CD4-positive, alpha-beta memory T cell (primary cell): ENCODE results near the gene NCOA6. TPM values are rescaled to one million over a fixed set of nuclear protein-coding genes. Genes with fewer than 3 reads are reported as not detected.
A peak's percentile ranks its signal among the peaks of the same experiment; 100 is the strongest.

Source experiments
- CTCF ChIA-PET: fragments of 350-600 bp; sonication (Branson Sonifier 250); formaldehyde crosslinking; loops from one replicate; lab custom pipeline; 2021; ENCODE audit warnings: inconsistent platforms; ENCODE audit not compliant: partially characterized antibody; lab: Charles Lee
- POLR2A ChIA-PET: fragments of 350-600 bp; sonication (Branson Sonifier 250); formaldehyde crosslinking; loops from one replicate; lab custom pipeline; 2021; ENCODE audit not compliant: partially characterized antibody; lab: Charles Lee
- DNase-seq, 5 donors: peaks; one replicate each; pipeline versions ENCODE4 v3.0.0 to v3.0.0-alpha.2; 2020 to 2022; ENCODE audit warnings: mixed read lengths in 1 of 5
- H3K27ac ChIP-seq: one replicate; pipeline ENCODE4 v1.7.0; 2013; ENCODE audit warnings: low read depth, low read length
- H3K27me3 ChIP-seq: 2 replicates; pipeline ENCODE4 v1.7.0; 2013; ENCODE audit warnings: mild to moderate bottlenecking, low read length, moderate library complexity; ENCODE audit not compliant: insufficient read depth
- H3K36me3 ChIP-seq: 2 replicates; pipeline ENCODE4 v1.7.0; 2013; ENCODE audit warnings: mild to moderate bottlenecking, low read length, moderate library complexity; ENCODE audit not compliant: insufficient read depth
- H3K4me1 ChIP-seq: 2 replicates; pipeline ENCODE4 v1.7.0; 2013; ENCODE audit warnings: mild to moderate bottlenecking, low read length, moderate library complexity; ENCODE audit not compliant: insufficient read depth
- H3K4me3 ChIP-seq, 2 donors: one replicate each; pipeline ENCODE4 v1.7.0; 2013; ENCODE audit warnings: low read length in 2 of 2, mild to moderate bottlenecking in 1 of 2
- H3K9me3 ChIP-seq, 2 donors: one replicate each; pipeline ENCODE4 v1.7.0; 2013; ENCODE audit warnings: low read length in 2 of 2, control low read depth in 1 of 2; ENCODE audit not compliant: control insufficient read depth in 1 of 2
- H3K27ac Mint-ChIP-seq, 7 donors: one replicate each; pipeline ENCODE4 v1.8.0; 2020 to 2021; ENCODE audit warnings: mixed read lengths in 7 of 7, mild to moderate bottlenecking in 6 of 7, inconsistent platforms in 3 of 7, moderate library complexity in 3 of 7
- H3K27me3 Mint-ChIP-seq, 2 donors: one replicate each; pipeline ENCODE4 v1.8.0; 2020 to 2021; ENCODE audit warnings: mixed read lengths in 2 of 2
- H3K36me3 Mint-ChIP-seq, 2 donors: one replicate each; pipeline ENCODE4 v1.8.0; 2020 to 2021; ENCODE audit warnings: mixed read lengths in 2 of 2, inconsistent platforms in 1 of 2, mild to moderate bottlenecking in 1 of 2
- H3K4me1 Mint-ChIP-seq, 4 donors: one replicate each; pipeline ENCODE4 v1.8.0; 2020 to 2021; ENCODE audit warnings: mixed read lengths in 4 of 4, mild to moderate bottlenecking in 1 of 4
- H3K4me3 Mint-ChIP-seq, 8 donors: one replicate each; pipeline ENCODE4 v1.8.0; 2020 to 2021; ENCODE audit warnings: mixed read lengths in 8 of 8, mild to moderate bottlenecking in 7 of 8, moderate library complexity in 6 of 8, inconsistent platforms in 3 of 8
- H3K9me3 Mint-ChIP-seq, 8 donors: one replicate each; pipeline ENCODE4 v1.8.0; 2020 to 2021; ENCODE audit warnings: mixed read lengths in 8 of 8, mild to moderate bottlenecking in 5 of 8, inconsistent platforms in 3 of 8, moderate library complexity in 1 of 8
- intact Hi-C: fragments of 100-400 bp; cut with micrococcal nuclease; formaldehyde crosslinking; loops from one replicate; pipeline ENCODE4 v1.15.1; 2023
- polyA plus RNA-seq, 2 donors: library from polyadenylated mRNA; unstranded; fragments of 300-500 nt; fragmentation: Illumina TruSeq; gene quantifications; one replicate each; pipeline ENCODE4 v1.2.3, GENCODE V29; 2021
- total RNA-seq, 2 experiments: library from RNA; stranded (reverse); gene quantifications; one replicate each; pipeline ENCODE4 v1.2.3, GENCODE V29; 2021

Gene NCOA6
- total and polyA plus RNA-seq, 4 experiments from 2014 or later, result 0.60 to 29.9 (median 21.2) TPM

GRCh38 chr20:34703424-34704176, 121.9 kb downstream of the NCOA6 start:
- Histone ChIP-seq H3K9me3 (no peaks in the 10 kb centered on the region), H3K27ac (peak overlapping the region; percentile 90), H3K4me1 (peaks cover 20% of the 10 kb centered on the region), H3K36me3 (no peaks in the 10 kb centered on the region), H3K27me3 (no peaks in the 10 kb centered on the region), H3K4me3 (peak overlapping the region; percentile 56 to 64)
- Mint-ChIP-seq H3K4me3 (peak overlapping the region; percentile 88 to 97 (median 94)), H3K36me3 (peaks cover 0 to 8% of the 10 kb centered on the region in 2 donors), H3K27me3 (no peaks in the 10 kb centered on the region), H3K27ac (peak overlapping the region; percentile 94 to 100 (median 97)), H3K9me3 (peaks cover 0 to 3% (median 0%) of the 10 kb centered on the region in 8 donors), H3K4me1 (peaks cover 11 to 42% (median 18%) of the 10 kb centered on the region in 4 donors)
- POLR2A ChIA-PET, result interaction anchor here (0.9 to 3.4 kb wide), 3 partner anchors 12 to 187 kb away, joined by 3 to 34 read pairs (median 4); partner anchors contain the start of genes DYNLRB1 and PIGU
- DNase-seq, result peak in 2 of 5 donors; percentile 32
- CTCF ChIA-PET, result interaction anchor here (0.8 to 8.8 kb wide), 3 partner anchors 11 to 591 kb away, joined by 3 to 148 read pairs (median 4); partner anchors contain the start of gene EIF2S2
- intact Hi-C loops, result loop anchor here (1.0 kb wide), 2 partner anchors 26 to 400 kb away; partner anchors contain the start of genes AHCY and PIGU

- H3K27ac ChIP-seq, result no peak overlapping the region
- ChIA-PET CTCF (interaction anchor here (0.7 to 8.8 kb wide), 3 partner anchors 11 to 390 kb away, joined by 3 to 148 read pairs (median 4); no protein-coding TSS in a partner anchor), POLR2A (interaction anchor here (1.6 to 3.4 kb wide), 2 partner anchors 26 to 187 kb away, joined by 4 to 34 read pairs; partner anchors contain the start of genes DYNLRB1 and PIGU)
- intact Hi-C loops, result no loop called here
- H3K4me3 Mint-ChIP-seq, result peak overlapping the region; percentile 88 to 97 (median 94)
- peaks cover 16% of the 10 kb centered on the region for H3K4me1 ChIP-seq
- H3K36me3 Mint-ChIP-seq, result peaks cover 0 to 8% of the 10 kb centered on the region in 2 donors
- no peak overlapping the region for H3K4me3 ChIP-seq
- no peaks in the 10 kb centered on the region for H3K27me3 Mint-ChIP-seq
- DNase-seq, result no peak
- H3K27me3 ChIP-seq, result no peaks in the 10 kb centered on the region
- no peaks in the 10 kb centered on the region for H3K9me3 ChIP-seq
- H3K9me3 Mint-ChIP-seq, result peaks cover 0 to 2% (median 0%) of the 10 kb centered on the region in 8 donors
- peaks cover 9 to 37% (median 15%) of the 10 kb centered on the region in 4 donors for H3K4me1 Mint-ChIP-seq
- peak overlapping the region; percentile 94 to 100 (median 97) for H3K27ac Mint-ChIP-seq
- no peaks in the 10 kb centered on the region for H3K36me3 ChIP-seq
These were observed 122.4 kb downstream of the NCOA6 start for GRCh38 chr20:34703061-34703423.

- no peaks in the 10 kb centered on the region for H3K36me3 ChIP-seq
- ChIA-PET CTCF (no interaction called here), POLR2A (no interaction called here)
- Mint-ChIP-seq H3K4me1 (peaks cover 9 to 35% (median 15%) of the 10 kb centered on the region in 4 donors), H3K4me3 (peak overlapping the region in 1 of 8 donors; percentile 32), H3K9me3 (peaks cover 0 to 2% (median 0%) of the 10 kb centered on the region in 8 donors), H3K36me3 (peaks cover 0 to 8% of the 10 kb centered on the region in 2 donors), H3K27ac (peak overlapping the region in 4 of 7 donors; percentile 27 to 94 (median 79)), H3K27me3 (no peaks in the 10 kb centered on the region)
- no peak overlapping the region for H3K4me3 ChIP-seq
- no peaks in the 10 kb centered on the region for H3K27me3 ChIP-seq
- intact Hi-C loops, result no loop called here
- peaks cover 16% of the 10 kb centered on the region for H3K4me1 ChIP-seq
- no peak for DNase-seq
- H3K9me3 ChIP-seq, result no peaks in the 10 kb centered on the region
- no peak overlapping the region for H3K27ac ChIP-seq
These were observed 123.9 kb downstream of the NCOA6 start for GRCh38 chr20:34701405-34702085.

GRCh38 chr20:34693414-34693813, 132.0 kb downstream of the NCOA6 start:
- Histone ChIP-seq H3K36me3 (no peaks in the 10 kb centered on the region), H3K4me1 (no peaks in the 10 kb centered on the region), H3K4me3 (no peak overlapping the region), H3K9me3 (no peaks in the 10 kb centered on the region), H3K27me3 (no peaks in the 10 kb centered on the region), H3K27ac (no peak overlapping the region)
- no peaks in the 10 kb centered on the region for H3K4me1 Mint-ChIP-seq
- intact Hi-C loops, result no loop called here
- ChIA-PET POLR2A (no interaction called here), CTCF (no interaction called here)
- DNase-seq, result no peak
- no peak overlapping the region for H3K4me3 Mint-ChIP-seq
- H3K27me3 Mint-ChIP-seq, result peaks cover 2 to 3% of the 10 kb centered on the region in 2 donors
- H3K9me3 Mint-ChIP-seq, result no peaks in the 10 kb centered on the region
- H3K27ac Mint-ChIP-seq, result no peak overlapping the region
- no peaks in the 10 kb centered on the region for H3K36me3 Mint-ChIP-seq

GRCh38 chr20:34691838-34692237, 133.6 kb downstream of the NCOA6 start:
- no peak overlapping the region for H3K4me3 Mint-ChIP-seq
- Histone ChIP-seq H3K27ac (no peak overlapping the region), H3K36me3 (no peaks in the 10 kb centered on the region), H3K4me3 (no peak overlapping the region), H3K9me3 (no peaks in the 10 kb centered on the region), H3K4me1 (no peaks in the 10 kb centered on the region), H3K27me3 (no peaks in the 10 kb centered on the region)
- H3K36me3 Mint-ChIP-seq, result no peaks in the 10 kb centered on the region
- POLR2A ChIA-PET, result no interaction called here
- no peaks in the 10 kb centered on the region for H3K4me1 Mint-ChIP-seq
- H3K27me3 Mint-ChIP-seq, result peaks cover 2 to 3% of the 10 kb centered on the region in 2 donors
- intact Hi-C loops, result no loop called here
- H3K27ac Mint-ChIP-seq, result no peak overlapping the region
- no peaks in the 10 kb centered on the region for H3K9me3 Mint-ChIP-seq
- CTCF ChIA-PET, result interaction anchor here (1.1 to 1.6 kb wide), 2 partner anchors 9 to 16 kb away, joined by 3 read pairs; no protein-coding TSS in a partner anchor
- no peak for DNase-seq

- intact Hi-C loops, result no loop called here
- no peaks in the 10 kb centered on the region for H3K9me3 Mint-ChIP-seq
- H3K4me1 Mint-ChIP-seq, result no peaks in the 10 kb centered on the region
- Histone ChIP-seq H3K27ac (no peak overlapping the region), H3K36me3 (no peaks in the 10 kb centered on the region), H3K27me3 (no peaks in the 10 kb centered on the region), H3K4me3 (no peak overlapping the region), H3K9me3 (no peaks in the 10 kb centered on the region), H3K4me1 (no peaks in the 10 kb centered on the region)
- H3K27me3 Mint-ChIP-seq, result peaks cover 0 to 2% of the 10 kb centered on the region in 2 donors
- ChIA-PET POLR2A (interaction anchor here (0.6 kb wide), 1 partner anchor 12 kb away, joined by 3 read pairs; no protein-coding TSS in a partner anchor), CTCF (interaction anchor here (0.8 kb wide), 1 partner anchor 18 kb away, joined by 4 read pairs; no protein-coding TSS in a partner anchor)
- no peak for DNase-seq
- H3K4me3 Mint-ChIP-seq, result no peak overlapping the region
- H3K36me3 Mint-ChIP-seq, result no peaks in the 10 kb centered on the region
- H3K27ac Mint-ChIP-seq, result no peak overlapping the region
These were observed 136.0 kb downstream of the NCOA6 start for GRCh38 chr20:34689486-34689885.
